HG02870 (cell line): ENCODE measurements around the gene MCRS1.
"Not testable (repeated sequence)": the region's sequence is repeated elsewhere in the genome, so short reads cannot be mapped to it uniquely, and the experiment has no call there.

Experiments
- ATAC-seq: cut with Tn5 transposase; IDR thresholded peaks from one replicate; pipeline ENCODE4 v1.9.1; 2021; ENCODE audit warnings: mild to moderate bottlenecking, moderate library complexity; ENCODE audit not compliant: unreplicated experiment

MCRS1 gene

GRCh38 chr12:49524660-49525324 is 43.1 kb downstream of the MCRS1 start:
- no peak for ATAC-seq

- ATAC-seq: no peak
Measured at GRCh38 chr12:49521389-49521788, 46.6 kb downstream of the MCRS1 start.

GRCh38 chr12:49519574-49519936 is 48.4 kb downstream of the MCRS1 start:
- ATAC-seq: no peak

- no peak for ATAC-seq
Measured at GRCh38 chr12:49518914-49519573, 48.9 kb downstream of the MCRS1 start.

- ATAC-seq: no peak
Measured at GRCh38 chr12:49515266-49515665, 52.7 kb downstream of the MCRS1 start.

GRCh38 chr12:49512546-49512945 is 55.4 kb downstream of the MCRS1 start:
- no peak for ATAC-seq

GRCh38 chr12:49511410-49511809 is 56.5 kb downstream of the MCRS1 start:
- ATAC-seq: no peak

GRCh38 chr12:49509681-49510080 is 58.3 kb downstream of the MCRS1 start:
- ATAC-seq: not testable (repeated sequence)
